Fibroblast of pulmonary artery (primary cell): ENCODE measurements around the gene ACOT7.

Source experiments
- DNase-seq: peaks from one replicate; pipeline ENCODE4 v3.0.0-alpha.2; 2010; ENCODE audit warnings: low read depth
- H3K4me3 ChIP-seq: replicated peaks from 2 replicates; pipeline ENCODE4 v1.5.1; 2011; ENCODE audit warnings: low read depth, mild to moderate bottlenecking, control low read depth, low read length, moderate library complexity
- TF ChIP-seq, protein P1 (sequence below): IDR thresholded peaks from 2 replicates; pipeline ENCODE4 v1.5.1; 2011; ENCODE audit warnings: mild to moderate bottlenecking, control low read depth, low read length, inconsistent platforms; ENCODE audit errors: missing control alignments

The ACOT7 gene

DNA sequence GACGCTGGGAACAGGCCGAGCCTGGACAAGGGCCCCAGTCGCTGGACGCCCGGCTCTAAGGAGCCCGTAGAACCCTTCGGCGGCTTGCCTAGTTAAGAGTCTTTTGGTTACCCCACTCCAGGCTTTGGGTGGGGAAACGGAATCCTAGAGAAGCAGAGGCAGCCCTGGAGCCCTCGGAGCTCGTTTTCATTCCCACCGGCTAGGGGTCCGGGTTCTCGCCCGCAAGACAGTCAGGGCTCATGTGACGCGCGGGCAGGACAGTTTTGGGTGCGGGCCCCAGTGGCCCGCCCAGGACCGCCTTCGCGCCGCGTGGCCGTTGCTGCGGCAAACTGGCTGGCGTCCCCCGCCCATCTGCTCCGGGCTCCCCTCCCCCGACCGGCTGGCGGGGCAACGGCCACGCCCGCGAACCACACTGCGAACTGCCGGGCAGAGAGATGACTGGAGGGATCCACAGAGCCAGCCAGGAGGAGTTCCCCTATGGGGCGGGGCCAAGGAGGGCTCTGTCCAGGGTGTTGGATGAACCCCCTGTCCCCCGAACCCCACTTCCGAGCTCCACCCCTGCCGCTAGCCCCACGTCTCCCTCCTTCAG, 27.0 kb upstream of the ACOT7 start:
- DNase-seq = no peak
- H3K4me3 ChIP-seq = no peak overlapping the region
- TF ChIP-seq, protein P1, sequence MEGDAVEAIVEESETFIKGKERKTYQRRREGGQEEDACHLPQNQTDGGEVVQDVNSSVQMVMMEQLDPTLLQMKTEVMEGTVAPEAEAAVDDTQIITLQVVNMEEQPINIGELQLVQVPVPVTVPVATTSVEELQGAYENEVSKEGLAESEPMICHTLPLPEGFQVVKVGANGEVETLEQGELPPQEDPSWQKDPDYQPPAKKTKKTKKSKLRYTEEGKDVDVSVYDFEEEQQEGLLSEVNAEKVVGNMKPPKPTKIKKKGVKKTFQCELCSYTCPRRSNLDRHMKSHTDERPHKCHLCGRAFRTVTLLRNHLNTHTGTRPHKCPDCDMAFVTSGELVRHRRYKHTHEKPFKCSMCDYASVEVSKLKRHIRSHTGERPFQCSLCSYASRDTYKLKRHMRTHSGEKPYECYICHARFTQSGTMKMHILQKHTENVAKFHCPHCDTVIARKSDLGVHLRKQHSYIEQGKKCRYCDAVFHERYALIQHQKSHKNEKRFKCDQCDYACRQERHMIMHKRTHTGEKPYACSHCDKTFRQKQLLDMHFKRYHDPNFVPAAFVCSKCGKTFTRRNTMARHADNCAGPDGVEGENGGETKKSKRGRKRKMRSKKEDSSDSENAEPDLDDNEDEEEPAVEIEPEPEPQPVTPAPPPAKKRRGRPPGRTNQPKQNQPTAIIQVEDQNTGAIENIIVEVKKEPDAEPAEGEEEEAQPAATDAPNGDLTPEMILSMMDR = no peak

DNA sequence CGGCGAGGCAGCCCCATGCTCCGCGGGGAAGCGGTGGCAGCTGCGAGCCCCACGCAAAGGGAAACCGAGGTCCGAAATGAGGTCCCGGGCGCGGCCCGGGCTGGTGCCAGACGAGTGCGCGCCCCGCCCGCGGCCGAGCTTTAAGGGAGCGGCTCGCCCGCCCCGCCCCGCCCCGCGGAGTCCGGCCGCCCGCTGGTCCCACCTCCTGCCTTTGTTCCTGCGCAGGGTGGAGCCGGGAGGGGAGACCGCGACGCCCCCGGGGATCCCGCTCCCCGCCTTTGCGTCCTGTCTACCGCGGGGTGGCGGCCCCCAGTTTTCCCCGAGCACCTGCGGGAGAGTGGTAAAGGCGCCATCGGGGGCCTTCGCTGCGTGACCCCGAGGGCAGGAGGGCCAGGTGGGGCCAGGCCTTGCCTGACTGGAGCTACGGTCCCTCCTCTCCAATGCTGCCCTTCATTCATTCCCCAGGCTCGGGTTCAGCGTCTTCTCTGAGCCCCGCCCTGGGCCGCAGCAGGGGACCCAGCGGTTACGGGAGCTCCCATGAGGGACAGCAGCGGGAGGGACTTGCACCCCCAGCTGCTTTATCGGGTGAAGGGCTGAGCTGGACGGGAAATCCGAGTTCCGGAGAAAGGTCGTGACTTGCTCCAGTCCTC, 26.4 kb upstream of the ACOT7 start, which contains the start of gene HES2:
TSS of gene HES2 (minus strand) at position 116 of the 650 bp plus-strand sequence. CDS start at position 17, 99 bp downstream.
- no peak for DNase-seq
- H3K4me3 ChIP-seq = peak within 1 kb of the TSS; percentile 12
- TF ChIP-seq, protein P1 = no peak

DNA sequence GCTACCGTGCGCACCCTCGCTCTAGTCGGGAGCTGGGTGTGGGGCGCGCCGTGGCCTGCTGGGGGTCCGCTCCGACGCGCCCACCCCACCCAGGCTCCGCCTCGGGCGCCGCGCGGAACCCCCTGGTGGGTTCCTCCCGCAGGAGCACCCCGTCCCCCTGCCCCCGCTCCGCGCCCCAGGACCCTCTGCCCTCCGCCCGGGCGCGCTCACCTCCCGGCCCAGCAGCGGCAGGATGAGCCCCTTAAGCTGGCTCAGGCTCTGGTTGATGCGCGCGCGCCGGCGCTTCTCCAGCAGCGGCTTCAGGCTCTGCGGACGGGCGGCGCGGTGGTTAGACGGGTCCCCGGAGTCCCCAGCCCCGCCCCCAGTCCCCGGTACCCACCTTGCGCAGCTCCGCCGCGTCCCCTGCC, 25.8 kb upstream of the ACOT7 start:
- TF ChIP-seq, protein P1 = no peak
- DNase-seq = no peak
- H3K4me3 ChIP-seq = peak overlapping the region; percentile 12

DNA sequence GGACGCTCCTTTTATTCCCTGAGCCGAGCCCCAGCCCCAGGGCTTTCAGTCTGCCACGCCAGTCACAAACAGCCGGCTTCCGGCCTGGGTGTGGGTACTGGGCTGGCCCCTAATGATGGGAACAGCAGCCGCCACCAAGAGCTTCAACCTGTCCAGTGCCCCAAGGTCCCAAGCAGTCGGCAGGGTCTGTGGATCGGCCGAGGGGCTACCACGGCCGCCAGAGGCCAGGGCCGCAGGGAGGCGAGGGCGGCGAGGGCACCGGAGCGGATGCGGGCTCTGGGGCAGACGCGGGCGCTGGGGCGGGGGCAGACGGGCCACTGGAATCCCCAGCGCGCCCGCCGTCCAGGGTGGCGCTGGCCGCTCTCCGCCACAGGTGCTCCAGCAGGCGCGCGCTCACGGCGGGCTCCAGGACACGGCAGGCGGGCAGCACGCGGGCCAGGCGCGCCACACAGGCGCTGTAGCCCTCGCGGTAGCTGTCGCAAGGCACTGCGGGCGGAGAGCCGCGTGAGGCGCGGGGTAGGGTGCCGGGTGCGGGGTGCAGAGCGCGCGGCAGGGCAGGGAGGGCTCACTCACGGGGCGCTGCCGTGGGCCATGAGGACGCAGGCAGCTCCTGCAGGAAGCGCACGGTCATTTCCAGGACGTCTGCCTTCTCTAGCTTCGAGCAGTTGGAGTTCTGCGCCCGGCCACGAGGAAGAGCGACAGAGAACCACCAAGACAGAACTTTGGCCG, 25.3 kb upstream of the ACOT7 start:
- TF ChIP-seq, protein P1 = no peak
- DNase-seq = no peak
- no peak overlapping the region for H3K4me3 ChIP-seq

DNA sequence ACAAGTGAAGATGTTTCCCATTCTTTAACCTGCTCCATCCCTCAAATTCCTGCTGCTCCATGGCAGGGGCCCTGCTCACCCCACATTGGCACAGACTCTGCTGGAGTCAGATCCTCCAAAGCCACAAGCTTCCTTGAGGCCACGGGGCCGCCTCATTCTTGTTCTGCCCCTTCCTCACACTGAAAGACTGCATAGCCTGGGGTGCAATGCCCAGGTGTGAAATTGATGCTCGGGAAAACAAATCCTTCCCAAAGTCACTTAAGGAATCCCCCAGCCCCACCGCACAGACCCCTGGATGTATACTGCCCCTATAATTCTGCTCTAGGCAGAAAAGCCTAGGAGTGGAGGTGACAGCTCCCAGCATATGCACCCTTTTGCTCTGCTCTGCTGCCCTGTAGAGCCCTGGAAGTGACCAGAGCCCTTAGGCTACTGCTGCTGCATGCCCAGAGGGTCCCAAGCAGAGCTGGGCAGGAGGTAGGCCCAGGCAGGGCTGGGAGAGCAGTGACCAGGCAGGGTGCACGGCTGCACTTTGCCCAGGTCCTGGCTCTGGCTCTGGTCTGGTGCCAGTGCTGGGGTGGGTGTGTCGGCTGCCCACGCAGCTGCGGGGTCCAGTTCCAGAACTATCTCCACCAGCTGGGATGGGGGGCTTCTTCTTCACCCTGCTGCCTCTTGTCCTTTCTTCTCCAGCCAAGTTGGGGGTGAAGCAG, 24.5 kb upstream of the ACOT7 start:
- no peak for DNase-seq
- TF ChIP-seq, protein P1 = no peak
- no peak overlapping the region for H3K4me3 ChIP-seq

DNA sequence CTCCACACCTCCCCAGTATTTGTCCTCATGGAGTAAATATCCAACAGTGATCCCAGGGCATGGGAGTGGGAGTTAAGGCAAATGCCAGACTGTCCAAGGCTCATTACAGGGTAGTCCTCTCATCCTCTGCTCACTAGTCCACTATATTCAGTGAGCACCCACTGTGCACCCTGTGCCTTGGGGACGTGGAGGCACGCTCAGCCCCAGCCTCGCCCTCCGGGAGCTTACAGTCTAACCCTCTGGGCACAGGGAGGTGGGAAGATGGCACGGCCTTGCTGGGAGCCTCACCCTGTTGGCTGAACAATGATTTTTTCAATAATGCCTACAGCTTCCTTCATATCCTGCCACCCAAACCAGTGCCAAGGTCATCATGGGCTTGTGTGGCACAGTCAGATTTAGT, 23.3 kb upstream of the ACOT7 start:
- TF ChIP-seq, protein P1 = no peak
- no peak overlapping the region for H3K4me3 ChIP-seq
- no peak for DNase-seq
